ENCODE data around the gene CPNE8. TPM values are rescaled to one million over a fixed set of nuclear protein-coding genes. Genes with fewer than 3 reads are reported as not detected.

Gene CPNE8
- total RNA-seq, 2 experiments from 2014 or later, result not detected

GRCh38 chr12:38690646-38691045 lies 214.7 kb downstream of the CPNE8 start:
- POLR2A ChIA-PET, result interaction anchor here (0.7 kb wide), 1 partner anchor 728 kb away, joined by 3 read pairs; no protein-coding TSS in a partner anchor
- no peak overlapping the region for H3K27ac ChIP-seq (ENCODE audit: low read depth, low read length, poor library complexity, severe bottlenecking)
- DNase-seq (ENCODE audit: low spot score), result no peak
- BruUV-seq (replicated peaks), result no TSS peak
- intact Hi-C loops (cut with micrococcal nuclease; ENCODE audit: unreplicated experiment), result no loop called here
- no peak overlapping the region for H3K4me3 ChIP-seq (ENCODE audit: low read depth, low read length, poor library complexity, severe bottlenecking)
- no peaks in the 10 kb centered on the region for H3K9me3 ChIP-seq (ENCODE audit: low read length)
- no peaks in the 10 kb centered on the region for H3K36me3 ChIP-seq (ENCODE audit: insufficient read depth, low read length)
- no peaks in the 10 kb centered on the region for H4K20me1 ChIP-seq (ENCODE audit: insufficient read depth, low read length)
- no peaks in the 10 kb centered on the region for H3K4me1 ChIP-seq (ENCODE audit: insufficient read depth, low read length, poor library complexity, severe bottlenecking)
- TF ChIP-seq CTCF (conservative IDR thresholded peaks at IDR 0.05; ENCODE audit: low read length), result no peak
- no peak for TF ChIP-seq EZH2phosphoT487 (IDR thresholded peaks at IDR 0.05; ENCODE audit: borderline replicate concordance, low read depth, low read length)
- H3K4me2 ChIP-seq (ENCODE audit: low read length), result no peak overlapping the region
- no peak overlapping the region for H2AFZ ChIP-seq (ENCODE audit: low read length)
- H3K9me2 ChIP-seq (ENCODE audit: insufficient read depth, low read length), result no peaks in the 10 kb centered on the region
- no peaks in the 10 kb centered on the region for H3K79me2 ChIP-seq (ENCODE audit: insufficient read depth, low read depth, low read length)
- CTCF ChIA-PET (ENCODE audit: unreplicated experiment), result no interaction called here

DNA sequence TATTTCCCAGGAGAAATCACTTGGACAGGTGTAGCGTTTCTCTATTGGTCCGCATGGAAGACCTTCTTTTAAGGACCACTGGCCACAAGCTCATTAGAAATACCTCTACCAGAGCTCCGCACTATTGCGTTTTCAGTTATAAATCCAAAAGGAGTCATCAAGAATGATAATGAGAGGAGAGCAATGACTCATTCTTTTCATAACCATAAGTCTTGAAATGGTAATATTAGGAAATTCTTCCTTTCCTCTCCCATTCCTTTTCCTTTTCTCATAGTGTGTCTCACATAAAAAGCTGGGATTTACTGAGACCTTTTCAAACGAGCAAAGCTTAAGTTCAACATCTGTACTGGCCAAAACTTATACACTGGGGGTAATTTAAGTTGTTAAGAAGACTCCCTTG lies 215.7 kb downstream of the CPNE8 start:
- BruUV-seq (replicated peaks), result no TSS peak
- Histone ChIP-seq H3K79me2 (ENCODE audit: insufficient read depth, low read depth, low read length) (no peaks in the 10 kb centered on the region), H3K27ac (ENCODE audit: low read depth, low read length, poor library complexity, severe bottlenecking) (no peak overlapping the region), H3K36me3 (ENCODE audit: insufficient read depth, low read length) (no peaks in the 10 kb centered on the region), H3K4me2 (ENCODE audit: low read length) (no peak overlapping the region), H4K20me1 (ENCODE audit: insufficient read depth, low read length) (no peaks in the 10 kb centered on the region), H3K4me3 (ENCODE audit: low read depth, low read length, poor library complexity, severe bottlenecking) (no peak overlapping the region), H3K4me1 (ENCODE audit: insufficient read depth, low read length, poor library complexity, severe bottlenecking) (no peaks in the 10 kb centered on the region), H3K9me3 (ENCODE audit: low read length) (no peaks in the 10 kb centered on the region), H3K9me2 (ENCODE audit: insufficient read depth, low read length) (no peaks in the 10 kb centered on the region), H2AFZ (ENCODE audit: low read length) (no peak overlapping the region)
- TF ChIP-seq EZH2phosphoT487 (IDR thresholded peaks at IDR 0.05; ENCODE audit: borderline replicate concordance, low read depth, low read length) (no peak), CTCF (conservative IDR thresholded peaks at IDR 0.05; ENCODE audit: low read length) (no peak)
- intact Hi-C loops (cut with micrococcal nuclease; ENCODE audit: unreplicated experiment), result no loop called here
- DNase-seq (ENCODE audit: low spot score), result no peak
- POLR2A ChIA-PET, result no interaction called here
- CTCF ChIA-PET (ENCODE audit: unreplicated experiment), result no interaction called here

GRCh38 chr12:38689195-38689594 lies 216.2 kb downstream of the CPNE8 start:
- Histone ChIP-seq H3K4me2 (ENCODE audit: low read length) (no peak overlapping the region), H3K4me3 (ENCODE audit: low read depth, low read length, poor library complexity, severe bottlenecking) (no peak overlapping the region), H4K20me1 (ENCODE audit: insufficient read depth, low read length) (no peaks in the 10 kb centered on the region), H3K27ac (ENCODE audit: low read depth, low read length, poor library complexity, severe bottlenecking) (no peak overlapping the region), H3K4me1 (ENCODE audit: insufficient read depth, low read length, poor library complexity, severe bottlenecking) (no peaks in the 10 kb centered on the region), H3K9me2 (ENCODE audit: insufficient read depth, low read length) (no peaks in the 10 kb centered on the region), H3K79me2 (ENCODE audit: insufficient read depth, low read depth, low read length) (no peaks in the 10 kb centered on the region), H3K36me3 (ENCODE audit: insufficient read depth, low read length) (no peaks in the 10 kb centered on the region), H3K9me3 (ENCODE audit: low read length) (no peaks in the 10 kb centered on the region), H2AFZ (ENCODE audit: low read length) (no peak overlapping the region)
- POLR2A ChIA-PET, result interaction anchor here (0.6 kb wide), 1 partner anchor 12 kb away, joined by 3 read pairs; no protein-coding TSS in a partner anchor
- DNase-seq (ENCODE audit: low spot score), result no peak
- intact Hi-C loops (cut with micrococcal nuclease; ENCODE audit: unreplicated experiment), result no loop called here
- no TSS peak for BruUV-seq (replicated peaks)
- TF ChIP-seq EZH2phosphoT487 (IDR thresholded peaks at IDR 0.05; ENCODE audit: borderline replicate concordance, low read depth, low read length) (no peak), CTCF (conservative IDR thresholded peaks at IDR 0.05; ENCODE audit: low read length) (no peak)
- CTCF ChIA-PET (ENCODE audit: unreplicated experiment), result no interaction called here

Measured in OCI-LY7 (cell line).